Astrocyte (in vitro differentiated cells and primary cell): ENCODE data around the gene KRTAP5-1. TPM values are rescaled to one million over a fixed set of nuclear protein-coding genes. Genes with fewer than 3 reads are reported as not detected.

ENCODE experiments used
- DNase-seq: peaks from one replicate; pipeline ENCODE4 v3.0.0-alpha.2; 2010; ENCODE audit warnings: low read depth
- FAIRE-seq: peaks from 2 replicates; lab custom pipeline; 2011; peaks lifted over from hg19 to GRCh38; lab: Jason Lieb, UNC
- H2AFZ ChIP-seq: 2 replicates; pipeline ENCODE4 v1.6.0; 2012; ENCODE audit warnings: low read depth, low read length, inconsistent platforms
- H3K27ac ChIP-seq: 2 replicates; pipeline ENCODE4 v1.5.1; 2011; ENCODE audit warnings: low read depth, low read length, inconsistent platforms
- H3K27me3 ChIP-seq: 2 replicates; pipeline ENCODE4 v1.6.0; 2011; ENCODE audit warnings: low read length, inconsistent platforms; ENCODE audit not compliant: insufficient read depth
- H3K36me3 ChIP-seq: 2 replicates; pipeline ENCODE4 v1.5.1; 2011; ENCODE audit warnings: low read length, inconsistent platforms; ENCODE audit not compliant: insufficient read depth
- H3K4me1 ChIP-seq: 2 replicates; pipeline ENCODE4 v1.5.1; 2011; ENCODE audit warnings: low read length, inconsistent platforms; ENCODE audit not compliant: insufficient read depth
- H3K4me2 ChIP-seq: 2 replicates; pipeline ENCODE4 v1.6.0; 2012; ENCODE audit warnings: low read length, inconsistent platforms
- H3K4me3 ChIP-seq: 2 replicates; pipeline ENCODE4 v1.5.1; 2011; ENCODE audit warnings: low read depth, mild to moderate bottlenecking, low read length, inconsistent platforms; ENCODE audit not compliant: insufficient read depth
- H3K79me2 ChIP-seq: 2 replicates; pipeline ENCODE4 v1.6.0; 2012; ENCODE audit warnings: mild to moderate bottlenecking, low read length, inconsistent platforms; ENCODE audit not compliant: insufficient read depth
- H3K9ac ChIP-seq: 2 replicates; pipeline ENCODE4 v1.6.0; 2012; ENCODE audit warnings: mild to moderate bottlenecking, low read length, inconsistent platforms
- H3K9me3 ChIP-seq: 2 replicates; pipeline ENCODE4 v1.5.1; 2012; ENCODE audit warnings: low read depth, mild to moderate bottlenecking, low read length, inconsistent platforms; ENCODE audit not compliant: insufficient read depth
- H4K20me1 ChIP-seq: 2 replicates; pipeline ENCODE4 v1.6.0; 2012; ENCODE audit warnings: low read length, inconsistent platforms; ENCODE audit not compliant: insufficient read depth
- H3K27ac Mint-ChIP-seq: one replicate; pipeline ENCODE4 v1.8.0; 2021; ENCODE audit warnings: mild to moderate bottlenecking, mixed read lengths; ENCODE audit not compliant: unreplicated experiment
- H3K27me3 Mint-ChIP-seq: one replicate; pipeline ENCODE4 v1.8.0; 2021; ENCODE audit warnings: low read depth, mixed read lengths; ENCODE audit not compliant: unreplicated experiment
- H3K36me3 Mint-ChIP-seq: one replicate; pipeline ENCODE4 v1.8.0; 2021; ENCODE audit warnings: low read depth, mixed read lengths; ENCODE audit not compliant: unreplicated experiment
- H3K4me1 Mint-ChIP-seq: one replicate; pipeline ENCODE4 v1.8.0; 2021; ENCODE audit warnings: low read depth, mixed read lengths; ENCODE audit not compliant: unreplicated experiment
- H3K4me3 Mint-ChIP-seq: one replicate; pipeline ENCODE4 v1.8.0; 2021; ENCODE audit warnings: mild to moderate bottlenecking, moderate library complexity, mixed read lengths; ENCODE audit not compliant: unreplicated experiment
- H3K9me3 Mint-ChIP-seq: one replicate; pipeline ENCODE4 v1.8.0; 2021; ENCODE audit warnings: mild to moderate bottlenecking, mixed read lengths; ENCODE audit not compliant: unreplicated experiment
- CTCF ChIP-seq: IDR thresholded peaks from 2 replicates; pipeline ENCODE4 v1.5.1; 2011; ENCODE audit warnings: low read depth, mild to moderate bottlenecking, inconsistent platforms, low read length, moderate library complexity; ENCODE audit not compliant: insufficient read depth
- EZH2 ChIP-seq: IDR thresholded peaks from 2 replicates; pipeline ENCODE4 v1.6.1; 2012; ENCODE audit warnings: mild to moderate bottlenecking, low read length, inconsistent platforms; ENCODE audit not compliant: insufficient read depth
- total RNA-seq: library from RNA; stranded (reverse); gene quantifications from 2 replicates; pipeline ENCODE4 v1.2.1, GENCODE V29; 2021

Gene KRTAP5-1
- total RNA-seq, 1 donor from 2014 or later, result not detected

GRCh38 chr11:1556278-1556902, 28.7 kb downstream of the KRTAP5-1 start:
- Mint-ChIP-seq H3K27ac (no peak overlapping the region), H3K36me3 (peaks cover 8% of the 10 kb centered on the region), H3K4me3 (no peak overlapping the region), H3K27me3 (peaks cover 8% of the 10 kb centered on the region), H3K9me3 (no peaks in the 10 kb centered on the region), H3K4me1 (peaks cover 3% of the 10 kb centered on the region)
- no peak for TF ChIP-seq CTCF
- TF ChIP-seq EZH2, result no peak
- H3K9ac ChIP-seq, result no peak overlapping the region
- H3K36me3 ChIP-seq, result no peaks in the 10 kb centered on the region
- H3K4me3 ChIP-seq, result no peak overlapping the region
- H3K4me2 ChIP-seq, result no peak overlapping the region
- FAIRE-seq (no peak), DNase-seq (no peak)
- peaks cover 22% of the 10 kb centered on the region for H3K4me1 ChIP-seq
- no peaks in the 10 kb centered on the region for H3K79me2 ChIP-seq
- H3K27ac ChIP-seq, result no peak overlapping the region
- H4K20me1 ChIP-seq, result peaks cover 38% of the 10 kb centered on the region
- no peaks in the 10 kb centered on the region for H3K27me3 ChIP-seq
- no peaks in the 10 kb centered on the region for H3K9me3 ChIP-seq
- no peak overlapping the region for H2AFZ ChIP-seq

GRCh38 chr11:1555713-1556153, 29.4 kb downstream of the KRTAP5-1 start:
- Mint-ChIP-seq H3K27ac (no peak overlapping the region), H3K36me3 (peaks cover 8% of the 10 kb centered on the region), H3K9me3 (no peaks in the 10 kb centered on the region), H3K4me1 (peaks cover 3% of the 10 kb centered on the region), H3K27me3 (peaks cover 8% of the 10 kb centered on the region), H3K4me3 (no peak overlapping the region)
- Histone ChIP-seq H2AFZ (no peak overlapping the region), H3K27me3 (no peaks in the 10 kb centered on the region), H3K4me1 (peaks cover 22% of the 10 kb centered on the region), H3K9ac (no peak overlapping the region), H3K36me3 (no peaks in the 10 kb centered on the region), H3K9me3 (no peaks in the 10 kb centered on the region), H4K20me1 (peaks cover 34% of the 10 kb centered on the region), H3K4me2 (no peak overlapping the region), H3K4me3 (no peak overlapping the region), H3K79me2 (no peaks in the 10 kb centered on the region), H3K27ac (no peak overlapping the region)
- DNase-seq (no peak), FAIRE-seq (no peak)
- TF ChIP-seq CTCF (no peak), EZH2 (no peak)
